ENCODE results near the gene BDKRB2.

The BDKRB2 gene

GRCh38 chr14:96198430-96199130 is 6.1 kb upstream of the BDKRB2 start:
- no peak for DNase-seq (ENCODE audit: low spot score)

- no peak for DNase-seq (ENCODE audit: low spot score)
Measured at GRCh38 chr14:96201157-96201556, 3.5 kb upstream of the BDKRB2 start.

GRCh38 chr14:96201965-96202364 is 2.7 kb upstream of the BDKRB2 start:
- no peak for DNase-seq (ENCODE audit: low spot score)

GRCh38 chr14:96202441-96203094 is 2.1 kb upstream of the BDKRB2 start:
- DNase-seq (ENCODE audit: low spot score): no peak

GRCh38 chr14:96203116-96203515 is 1.5 kb upstream of the BDKRB2 start:
- DNase-seq (ENCODE audit: low spot score): no peak

GRCh38 chr14:96203635-96204034 is 1.0 kb upstream of the BDKRB2 start:
- DNase-seq (ENCODE audit: low spot score): no peak

GRCh38 chr14:96205059-96205977 is 679 bp downstream of the BDKRB2 start:
- DNase-seq (ENCODE audit: low spot score): peak; percentile 26

- no peak for DNase-seq (ENCODE audit: low spot score)
Measured at GRCh38 chr14:96205978-96206360, 1.3 kb downstream of the BDKRB2 start.

- DNase-seq (ENCODE audit: low spot score): no peak
Measured at GRCh38 chr14:96206461-96206860, 1.8 kb downstream of the BDKRB2 start.

- no peak for DNase-seq (ENCODE audit: low spot score)
Measured at GRCh38 chr14:96207686-96208085, 3.0 kb downstream of the BDKRB2 start.

- no peak for DNase-seq (ENCODE audit: low spot score)
Measured at GRCh38 chr14:96208739-96209138, 4.1 kb downstream of the BDKRB2 start.

- DNase-seq (ENCODE audit: low spot score): no peak
Measured at GRCh38 chr14:96212140-96212539, 7.5 kb downstream of the BDKRB2 start.

- no peak for DNase-seq (ENCODE audit: low spot score)
Measured at GRCh38 chr14:96212896-96213295, 8.3 kb downstream of the BDKRB2 start.

- no peak for DNase-seq (ENCODE audit: low spot score)
Measured at GRCh38 chr14:96213871-96214465, 9.3 kb downstream of the BDKRB2 start.

GRCh38 chr14:96214793-96215192 is 10.2 kb downstream of the BDKRB2 start:
- no peak for DNase-seq (ENCODE audit: low spot score)

GRCh38 chr14:96215452-96216244 is 11.0 kb downstream of the BDKRB2 start:
- no peak for DNase-seq (ENCODE audit: low spot score)

GRCh38 chr14:96216627-96217026 is 12.0 kb downstream of the BDKRB2 start:
- DNase-seq (ENCODE audit: low spot score): no peak

- no peak for DNase-seq (ENCODE audit: low spot score)
Measured at GRCh38 chr14:96217376-96217913, 12.8 kb downstream of the BDKRB2 start.

- no peak for DNase-seq (ENCODE audit: low spot score)
Measured at GRCh38 chr14:96221109-96221650, 16.5 kb downstream of the BDKRB2 start.

GRCh38 chr14:96221841-96222240 is 17.2 kb downstream of the BDKRB2 start:
- DNase-seq (ENCODE audit: low spot score): no peak

Data from germinal center (tissue), 1 donor.